Stimulated activated CD4-positive, alpha-beta T cell treated with anti-CD3 and anti-CD28 coated beads, Interleukin-1b, Interleukin-23, amount 100 ng/mL, for 1 hour (primary cell): ENCODE results near the gene SCML1.
A peak's percentile ranks its signal among the peaks of the same experiment; 100 is the strongest.

Source experiments
- DNase-seq, 2 donors: peaks; one replicate each; pipeline ENCODE4 v3.0.0-alpha.2; 2020; ENCODE audit warnings: low read depth in 2 of 2

The SCML1 gene

GRCh38 chrX:17736856-17737709, at the start of gene SCML1:
TSS of gene SCML1 (plus strand) at chrX:17737493. CDS start at chrX:17744187, 6,694 bp downstream.
- DNase-seq = peak; percentile 76 to 80

GRCh38 chrX:17687648-17688047, 49.6 kb upstream of the SCML1 start:
- no peak for DNase-seq

- DNase-seq = no peak
Observed at GRCh38 chrX:17689971-17690409, 47.3 kb upstream of the SCML1 start.

GRCh38 chrX:17692709-17693346, 44.5 kb upstream of the SCML1 start:
- DNase-seq = no peak

- DNase-seq = no peak
Observed at GRCh38 chrX:17697191-17697590, 40.1 kb upstream of the SCML1 start.

- DNase-seq = no peak
Observed at GRCh38 chrX:17700976-17701375, 36.3 kb upstream of the SCML1 start.

GRCh38 chrX:17703201-17703600, 34.1 kb upstream of the SCML1 start:
- DNase-seq = no peak

GRCh38 chrX:17705211-17705610, 32.1 kb upstream of the SCML1 start:
- DNase-seq = no peak

GRCh38 chrX:17706676-17707075, 30.6 kb upstream of the SCML1 start:
- no peak for DNase-seq

GRCh38 chrX:17707731-17708130, 29.6 kb upstream of the SCML1 start:
- DNase-seq = no peak

GRCh38 chrX:17710871-17711301, 26.4 kb upstream of the SCML1 start:
- DNase-seq = no peak

- DNase-seq = no peak
Observed at GRCh38 chrX:17713288-17713687, 24.0 kb upstream of the SCML1 start.

- no peak for DNase-seq
Observed at GRCh38 chrX:17718649-17719165, 18.6 kb upstream of the SCML1 start.

GRCh38 chrX:17719711-17720110, 17.6 kb upstream of the SCML1 start:
- no peak for DNase-seq

- DNase-seq = no peak
Observed at GRCh38 chrX:17721715-17722114, 15.6 kb upstream of the SCML1 start.

- no peak for DNase-seq
Observed at GRCh38 chrX:17725181-17725580, 12.1 kb upstream of the SCML1 start.

GRCh38 chrX:17732138-17732783, 5.0 kb upstream of the SCML1 start:
- no peak for DNase-seq

- DNase-seq = no peak
Observed at GRCh38 chrX:17735406-17735805, 1.9 kb upstream of the SCML1 start.

- DNase-seq = no peak
Observed at GRCh38 chrX:17736478-17736855, 826 bp upstream of the SCML1 start.

GRCh38 chrX:17737710-17737985, 355 bp downstream of the SCML1 start:
- no peak for DNase-seq

GRCh38 chrX:17737986-17738713, 857 bp downstream of the SCML1 start:
- no peak for DNase-seq
